ENCODE measurements around the gene CASP1. TPM values are rescaled to one million over a fixed set of nuclear protein-coding genes. Genes with fewer than 3 reads are reported as not detected.

Gene CASP1
- total RNA-seq, 1 donor from 2014 or later: not detected

- H3K36me3 Mint-ChIP-seq (ENCODE audit: low read depth): no peaks in the 10 kb centered on the region
- H3K4me1 Mint-ChIP-seq (ENCODE audit: low read depth): no peaks in the 10 kb centered on the region
- H3K27me3 Mint-ChIP-seq (ENCODE audit: low read depth): peaks cover 17% of the 10 kb centered on the region
- no peak overlapping the region for H3K27ac Mint-ChIP-seq (ENCODE audit: unreplicated experiment)
- TF ChIP-seq, protein P1, sequence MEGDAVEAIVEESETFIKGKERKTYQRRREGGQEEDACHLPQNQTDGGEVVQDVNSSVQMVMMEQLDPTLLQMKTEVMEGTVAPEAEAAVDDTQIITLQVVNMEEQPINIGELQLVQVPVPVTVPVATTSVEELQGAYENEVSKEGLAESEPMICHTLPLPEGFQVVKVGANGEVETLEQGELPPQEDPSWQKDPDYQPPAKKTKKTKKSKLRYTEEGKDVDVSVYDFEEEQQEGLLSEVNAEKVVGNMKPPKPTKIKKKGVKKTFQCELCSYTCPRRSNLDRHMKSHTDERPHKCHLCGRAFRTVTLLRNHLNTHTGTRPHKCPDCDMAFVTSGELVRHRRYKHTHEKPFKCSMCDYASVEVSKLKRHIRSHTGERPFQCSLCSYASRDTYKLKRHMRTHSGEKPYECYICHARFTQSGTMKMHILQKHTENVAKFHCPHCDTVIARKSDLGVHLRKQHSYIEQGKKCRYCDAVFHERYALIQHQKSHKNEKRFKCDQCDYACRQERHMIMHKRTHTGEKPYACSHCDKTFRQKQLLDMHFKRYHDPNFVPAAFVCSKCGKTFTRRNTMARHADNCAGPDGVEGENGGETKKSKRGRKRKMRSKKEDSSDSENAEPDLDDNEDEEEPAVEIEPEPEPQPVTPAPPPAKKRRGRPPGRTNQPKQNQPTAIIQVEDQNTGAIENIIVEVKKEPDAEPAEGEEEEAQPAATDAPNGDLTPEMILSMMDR (IDR thresholded peaks at IDR 0.05): no peak
- H3K9me3 Mint-ChIP-seq (ENCODE audit: low read depth): peaks cover 2% of the 10 kb centered on the region
- no peak overlapping the region for H3K4me3 Mint-ChIP-seq (ENCODE audit: unreplicated experiment)
- DNase-seq (ENCODE audit: low spot score): no peak
These were observed 10.6 kb downstream of the CASP1 start for GRCh38 chr11:105024394-105024793.

DNA sequence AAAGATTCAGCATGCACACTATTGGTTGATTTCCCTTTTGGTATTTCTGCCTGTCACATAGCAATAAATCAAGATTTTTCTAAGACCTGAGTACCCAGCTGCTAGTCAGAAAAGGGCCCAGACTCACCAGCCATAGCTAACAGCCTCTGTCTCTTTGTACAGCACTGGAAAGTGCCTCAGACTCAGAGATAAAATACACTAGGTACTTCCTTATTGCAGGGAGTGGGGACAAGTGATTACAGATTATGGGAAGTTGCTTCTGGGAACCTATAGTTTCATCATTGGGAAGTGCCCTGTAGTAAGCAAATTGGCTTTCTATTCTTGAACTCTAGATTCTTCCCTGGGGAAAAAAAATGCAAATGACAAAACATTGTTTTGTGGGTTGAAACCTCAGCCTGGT is 11.9 kb downstream of the CASP1 start, which contains the start of gene CASP5:
TSS of gene CASP5 (minus strand) at position 166 of the 400 bp plus-strand sequence. CDS start at position 134, 32 bp downstream.
- Mint-ChIP-seq H3K4me1 (ENCODE audit: low read depth) (no peaks in the 10 kb centered on the region), H3K4me3 (ENCODE audit: unreplicated experiment) (no peak within 1 kb of the TSS), H3K36me3 (ENCODE audit: low read depth) (no peaks in the 10 kb centered on the region), H3K27ac (ENCODE audit: unreplicated experiment) (no peak within 1 kb of the TSS), H3K9me3 (ENCODE audit: low read depth) (peaks cover 2% of the 10 kb centered on the region), H3K27me3 (ENCODE audit: low read depth) (peaks cover 17% of the 10 kb centered on the region)
- TF ChIP-seq, protein P1 (IDR thresholded peaks at IDR 0.05): no peak
- no peak for DNase-seq (ENCODE audit: low spot score)

- no peak for DNase-seq (ENCODE audit: low spot score)
- Mint-ChIP-seq H3K27ac (ENCODE audit: unreplicated experiment) (no peak overlapping the region), H3K4me3 (ENCODE audit: unreplicated experiment) (no peak overlapping the region), H3K9me3 (ENCODE audit: low read depth) (peaks cover 2% of the 10 kb centered on the region), H3K36me3 (ENCODE audit: low read depth) (no peaks in the 10 kb centered on the region), H3K27me3 (ENCODE audit: low read depth) (peaks cover 17% of the 10 kb centered on the region), H3K4me1 (ENCODE audit: low read depth) (no peaks in the 10 kb centered on the region)
- TF ChIP-seq, protein P1 (IDR thresholded peaks at IDR 0.05): no peak
These were observed 12.4 kb downstream of the CASP1 start for GRCh38 chr11:105022527-105022926.

GRCh38 chr11:105007463-105007862 is 27.5 kb downstream of the CASP1 start:
- DNase-seq (ENCODE audit: low spot score): no peak
- H3K4me1 Mint-ChIP-seq (ENCODE audit: low read depth): no peaks in the 10 kb centered on the region
- no peaks in the 10 kb centered on the region for H3K9me3 Mint-ChIP-seq (ENCODE audit: low read depth)
- H3K4me3 Mint-ChIP-seq (ENCODE audit: unreplicated experiment): no peak overlapping the region
- peaks cover 2% of the 10 kb centered on the region for H3K27me3 Mint-ChIP-seq (ENCODE audit: low read depth)
- no peaks in the 10 kb centered on the region for H3K36me3 Mint-ChIP-seq (ENCODE audit: low read depth)
- H3K27ac Mint-ChIP-seq (ENCODE audit: unreplicated experiment): no peak overlapping the region
- TF ChIP-seq, protein P1 (IDR thresholded peaks at IDR 0.05): no peak

DNA sequence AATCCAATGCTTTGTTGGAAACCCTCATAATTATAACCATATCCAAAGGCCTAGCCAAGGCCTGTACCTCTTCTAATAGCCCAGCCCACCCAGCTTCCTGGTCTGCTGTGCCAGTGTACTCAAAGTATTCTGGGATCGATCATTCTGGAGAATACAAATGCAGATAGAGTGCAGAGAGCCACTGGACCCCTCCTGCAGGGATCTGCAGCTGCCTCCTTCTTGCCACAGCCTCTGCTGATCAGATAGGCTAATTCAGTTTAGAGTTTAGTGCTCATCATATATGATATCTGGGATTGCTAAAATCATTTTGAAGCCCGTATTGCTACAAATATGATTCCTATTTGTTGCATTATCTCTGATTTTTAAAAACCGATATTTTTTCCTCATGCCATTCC is 29.5 kb downstream of the CASP1 start:
- DNase-seq (ENCODE audit: low spot score): no peak
- Mint-ChIP-seq H3K4me3 (ENCODE audit: unreplicated experiment) (no peak overlapping the region), H3K27ac (ENCODE audit: unreplicated experiment) (no peak overlapping the region), H3K36me3 (ENCODE audit: low read depth) (no peaks in the 10 kb centered on the region), H3K4me1 (ENCODE audit: low read depth) (no peaks in the 10 kb centered on the region), H3K9me3 (ENCODE audit: low read depth) (peaks cover 5% of the 10 kb centered on the region), H3K27me3 (ENCODE audit: low read depth) (no peaks in the 10 kb centered on the region)
- TF ChIP-seq, protein P1 (IDR thresholded peaks at IDR 0.05): no peak
